GM21529 (cell line): Measurements from ENCODE around the gene PROSER2.

Source experiments
- ATAC-seq: cut with Tn5 transposase; IDR thresholded peaks from one replicate; pipeline ENCODE4 v1.9.1; 2021; ENCODE audit not compliant: unreplicated experiment

PROSER2 gene

DNA sequence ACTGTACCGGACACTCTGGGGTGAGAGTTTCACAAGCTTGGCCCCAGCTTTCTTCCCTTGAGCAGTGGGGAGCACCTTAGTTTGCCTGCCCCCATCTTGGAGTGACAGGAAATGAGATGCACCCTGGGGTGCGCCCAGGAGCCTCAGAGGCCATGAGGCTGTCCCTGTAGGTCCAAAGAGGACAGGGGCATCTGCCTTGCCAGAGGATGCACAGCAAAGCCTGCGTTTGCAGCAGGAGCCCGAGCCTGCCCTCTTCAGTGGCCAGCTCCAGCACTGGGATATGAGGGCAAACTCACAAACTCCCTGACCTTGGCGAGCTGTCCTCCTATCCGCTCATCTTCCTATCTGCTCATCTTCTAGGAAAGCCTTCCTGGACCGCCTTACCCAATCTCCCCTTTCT is 79.5 kb downstream of the PROSER2 start:
- no peak for ATAC-seq

DNA sequence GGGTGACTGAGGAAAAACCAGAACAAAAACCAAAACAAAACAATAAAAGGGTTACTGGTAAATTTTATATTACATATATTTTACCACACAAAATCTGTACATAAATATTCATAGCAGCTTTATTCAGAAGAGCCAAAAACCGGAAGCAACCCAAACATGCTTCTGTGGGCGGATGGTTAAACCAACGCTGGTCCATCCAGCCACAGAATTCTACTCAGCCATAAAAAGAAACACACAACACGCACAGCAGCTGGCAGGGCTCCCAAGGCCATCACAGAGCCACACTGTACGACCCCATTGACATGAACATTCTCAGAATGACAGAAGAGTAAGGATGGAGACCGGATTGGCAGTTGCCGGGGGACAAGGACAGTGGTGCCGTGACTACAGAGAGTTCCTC is 83.6 kb downstream of the PROSER2 start:
- ATAC-seq, result no peak

DNA sequence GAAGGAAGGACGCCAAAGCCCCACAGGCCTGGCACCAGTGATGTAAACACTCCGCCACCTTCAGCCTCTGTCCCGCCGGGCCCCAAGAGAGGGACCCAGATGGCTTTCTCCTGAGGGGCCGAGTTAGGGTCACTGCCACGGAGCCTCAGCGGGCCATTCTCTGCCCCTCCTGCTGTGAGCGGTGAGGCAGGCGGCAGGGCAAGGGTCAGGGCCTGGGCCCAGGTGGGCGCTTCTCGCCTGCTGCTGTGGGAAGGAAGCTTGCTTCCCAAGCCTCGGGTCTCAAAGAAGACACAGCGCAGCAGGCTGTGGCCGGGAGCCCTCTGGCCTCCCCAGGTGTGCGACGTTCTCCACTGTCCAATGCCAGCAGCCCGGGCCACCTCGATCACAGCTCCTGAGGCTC is 84.8 kb downstream of the PROSER2 start:
- no peak for ATAC-seq

DNA sequence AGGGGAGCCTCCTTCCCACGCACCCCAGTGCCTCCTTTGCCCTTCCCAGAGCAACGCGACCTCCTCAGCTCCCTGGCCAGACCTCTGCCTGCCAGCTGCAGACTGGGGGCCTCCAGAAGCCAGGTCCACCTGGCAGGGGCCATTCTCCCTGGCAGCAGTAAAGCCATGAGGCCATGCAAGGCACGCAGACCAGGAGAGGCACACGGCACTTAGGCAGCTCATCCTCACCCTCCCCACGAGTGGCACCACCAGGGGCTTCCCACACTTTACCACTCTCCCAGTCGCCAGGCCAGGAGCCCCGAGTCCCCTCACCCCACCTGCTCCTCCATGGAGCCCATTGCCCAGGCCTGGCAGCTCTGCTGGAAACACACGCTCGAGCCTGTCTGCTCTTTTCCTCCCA is 85.4 kb downstream of the PROSER2 start:
- ATAC-seq, result no peak

DNA sequence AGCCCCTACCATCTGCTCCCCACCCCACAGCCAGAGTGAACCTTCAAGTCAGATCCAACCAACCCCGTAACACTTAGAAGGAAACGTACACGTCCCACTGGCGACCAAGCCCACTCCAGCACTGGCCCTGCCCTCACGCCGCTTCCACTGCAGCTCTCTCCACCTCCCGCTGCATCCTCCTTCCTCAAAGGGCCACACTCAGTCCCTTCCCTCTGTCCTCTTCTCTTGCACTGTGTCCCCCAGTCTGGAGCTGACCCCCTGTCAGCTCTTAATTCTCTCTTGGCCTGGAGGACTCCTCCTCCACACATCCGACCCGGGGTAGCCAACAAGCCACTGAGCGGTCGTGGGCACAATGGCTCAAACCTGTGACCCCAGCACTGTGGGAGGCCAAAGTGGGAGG is 85.8 kb downstream of the PROSER2 start:
- no peak for ATAC-seq

DNA sequence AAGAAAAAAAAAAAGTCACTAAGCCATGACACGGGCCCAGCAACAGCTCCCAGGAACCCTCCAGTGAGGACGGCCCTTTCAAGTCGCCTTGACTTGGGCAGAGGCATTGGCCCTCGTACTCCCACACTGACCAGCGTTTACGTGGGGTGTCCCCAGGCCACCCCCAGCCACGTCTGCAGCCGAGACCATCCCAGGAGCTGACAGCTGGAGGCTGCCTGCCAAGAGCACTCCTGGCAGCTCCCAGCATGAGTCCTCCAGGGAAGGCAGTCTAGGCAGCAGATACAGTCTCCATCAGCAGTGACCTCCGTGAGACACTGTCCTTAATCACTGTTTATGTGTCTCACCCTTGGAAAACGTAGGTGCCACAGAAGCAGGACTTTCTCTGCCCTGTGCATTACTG is 86.5 kb downstream of the PROSER2 start:
- no peak for ATAC-seq

DNA sequence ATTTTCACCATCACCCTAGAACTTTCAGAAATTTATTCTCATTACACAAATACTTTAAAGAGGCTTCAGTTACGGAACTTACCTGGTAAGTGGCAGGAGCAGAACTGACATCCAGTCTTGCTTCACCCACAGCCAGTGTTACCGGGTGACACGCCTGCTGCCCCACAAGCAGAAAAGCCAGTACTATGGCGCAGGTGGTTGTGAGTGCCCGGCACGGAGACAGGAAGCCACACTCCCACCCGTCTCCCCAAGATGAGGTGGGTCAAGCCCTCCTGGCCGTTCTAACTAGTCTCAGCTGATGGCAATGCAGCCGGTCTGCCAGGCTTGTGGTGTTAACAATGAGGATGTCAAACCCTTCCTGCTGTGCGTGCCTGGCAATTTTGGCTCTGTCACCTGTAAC is 86.9 kb downstream of the PROSER2 start:
- no peak for ATAC-seq

DNA sequence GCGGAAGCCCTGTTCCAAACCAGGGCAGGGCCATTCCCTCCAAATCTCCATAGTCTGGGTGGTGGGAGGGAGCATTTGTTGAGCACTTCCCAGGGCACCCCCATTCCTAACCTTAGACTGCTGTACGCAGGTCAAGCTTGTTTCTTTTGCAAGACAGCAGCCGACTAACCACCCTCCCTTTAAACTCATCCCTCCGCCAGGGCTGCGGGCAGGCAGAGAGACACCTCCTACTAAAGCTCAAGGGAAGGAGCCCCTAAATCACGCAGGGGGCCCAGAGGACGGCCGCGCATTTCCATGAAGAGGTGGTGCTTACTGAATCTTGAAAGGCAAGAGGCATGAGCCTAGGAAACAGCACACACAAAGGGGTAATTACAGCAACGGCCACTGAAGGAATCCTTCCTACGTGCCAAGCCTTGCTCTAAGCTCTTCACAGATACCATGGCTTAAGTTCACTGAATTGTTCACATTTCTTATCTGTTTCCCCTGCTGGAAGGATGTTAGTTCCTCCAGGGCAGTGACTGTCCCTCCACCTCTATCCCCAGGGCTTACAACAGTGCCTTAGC is 90.0 kb downstream of the PROSER2 start:
- no peak for ATAC-seq

DNA sequence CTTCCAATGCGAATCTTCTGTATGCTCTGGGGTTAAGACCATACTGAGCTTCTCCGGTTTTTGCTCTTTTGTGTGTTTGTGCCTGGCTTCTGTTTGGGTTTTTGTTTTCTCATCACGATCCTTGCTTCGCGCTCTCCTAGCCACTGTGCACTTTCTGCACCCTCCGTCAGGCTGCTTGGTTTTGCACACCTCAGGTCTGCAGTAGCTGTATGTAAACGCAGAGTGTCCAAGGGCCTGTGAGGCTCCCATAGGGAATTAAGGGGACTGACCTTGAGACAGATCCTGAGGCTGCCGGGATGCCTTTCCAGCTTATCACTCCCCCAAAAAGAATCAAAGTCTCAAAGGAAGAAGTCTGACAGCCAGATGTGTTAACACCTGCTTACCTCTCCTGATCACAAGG is 95.2 kb downstream of the PROSER2 start:
- no peak for ATAC-seq

DNA sequence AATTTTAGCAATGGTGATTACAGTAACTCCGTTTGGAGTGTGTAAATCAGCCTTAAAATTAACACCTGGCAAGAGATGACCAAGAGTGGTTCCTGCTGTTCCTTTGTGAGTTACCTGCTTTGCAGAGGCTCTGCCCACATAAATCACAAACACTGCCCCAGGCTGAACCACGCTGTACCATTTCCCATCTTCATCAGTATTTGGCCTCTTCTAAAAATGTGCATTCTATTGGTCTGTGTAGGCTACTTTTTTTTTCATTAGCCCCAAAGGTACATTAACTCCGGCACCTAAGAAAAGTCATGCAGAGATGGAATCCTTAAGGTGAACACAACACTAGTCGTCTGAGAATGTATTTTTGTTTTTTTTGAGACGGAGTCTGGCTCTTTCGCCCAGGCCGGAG is 96.1 kb downstream of the PROSER2 start:
- ATAC-seq, result no peak
